HepG2 (cell line): ENCODE data around the gene DLAT. TPM values are rescaled to one million over a fixed set of nuclear protein-coding genes. Genes with fewer than 3 reads are reported as not detected.

Source experiments
- ARNT ChIP-seq: fragments of 450-650 bp; IDR thresholded peaks from 2 replicates; pipeline ENCODE4 v1.6.1; 2017
- CREBL2 ChIP-seq: sonication (generic); formaldehyde crosslinking; IDR thresholded peaks from 2 replicates; pipeline ENCODE4 v1.8.1; 2023; ENCODE audit warnings: missing genetic modification reagents, mild to moderate bottlenecking, borderline replicate concordance
- RFX5 ChIP-seq: IDR thresholded peaks from 2 replicates; pipeline ENCODE4 v1.6.1; 2011; ENCODE audit warnings: low read depth, low read length, improper control_type of control experiment
- SOX13 ChIP-seq, 3 experiments: fragments of 450-650 bp in 1 of 3; sonication (generic) in 1 of 3; formaldehyde crosslinking in 1 of 3; IDR thresholded peaks in 2 of 3; conservative IDR thresholded peaks in 1 of 3; 2 replicates each; pipeline versions ENCODE4 v1.5.0 to v1.6.1; 2016 to 2020; ENCODE audit warnings: antibody characterized with exemption in 1 of 3, mild to moderate bottlenecking in 1 of 3, missing compliant biosample characterization in 1 of 3, missing genetic modification reagents in 1 of 3, moderate library complexity in 1 of 3
- TARDBP ChIP-seq: sonication (generic); formaldehyde crosslinking; IDR thresholded peaks from 2 replicates; pipeline ENCODE4 v1.8.0; 2022; ENCODE audit warnings: mild to moderate bottlenecking, missing genetic modification reagents
- TFDP1 ChIP-seq: IDR thresholded peaks from 2 replicates; pipeline ENCODE4 v1.6.1; 2016; ENCODE audit warnings: missing compliant biosample characterization, missing genetic modification reagents, borderline replicate concordance
- ZBTB46 ChIP-seq: sonication (generic); formaldehyde crosslinking; IDR thresholded peaks from 2 replicates; pipeline ENCODE4 v1.4.0; 2020; ENCODE audit warnings: mild to moderate bottlenecking, missing genetic modification reagents, borderline replicate concordance
- ZFP91 ChIP-seq: sonication (generic); formaldehyde crosslinking; IDR thresholded peaks from 2 replicates; pipeline ENCODE4 v1.9.0; 2022; ENCODE audit warnings: missing genetic modification reagents, mild to moderate bottlenecking, borderline replicate concordance
- ZNF280B ChIP-seq: sonication (generic); formaldehyde crosslinking; IDR thresholded peaks from 2 replicates; pipeline ENCODE4 v1.5.0; 2020; ENCODE audit warnings: missing genetic modification reagents, mild to moderate bottlenecking, borderline replicate concordance
- ZNF646 ChIP-seq: sonication (generic); formaldehyde crosslinking; IDR thresholded peaks from 2 replicates; pipeline ENCODE4 v1.9.0; 2021; ENCODE audit warnings: mild to moderate bottlenecking, missing genetic modification reagents
- ZSCAN12 ChIP-seq: sonication (generic); formaldehyde crosslinking; IDR thresholded peaks from 2 replicates; pipeline ENCODE4 v1.9.0; 2021; ENCODE audit warnings: mild to moderate bottlenecking, missing genetic modification reagents
- ZSCAN9 ChIP-seq: IDR thresholded peaks from 2 replicates; pipeline ENCODE4 v1.6.1; 2016; ENCODE audit warnings: borderline replicate concordance
- polyA plus RNA-seq, 8 experiments: library from polyadenylated mRNA; depleted of rRNA in 3 of 8; stranded (reverse) in 7 of 8; unstranded in 1 of 8; fragments of >200 nt; fragmentation: Illumina TruSeq in 4 of 8; extraction: Trizol in 4 of 8; gene quantifications; 2 replicates each; pipeline versions ENCODE4 v1.2.1 to v1.2.3, GENCODE V29; 2011 to 2016; ENCODE audit warnings: low read depth in 4 of 8, missing spikeins in 1 of 8, mixed read lengths in 1 of 8; ENCODE audit not compliant: insufficient read depth in 1 of 8
- total RNA-seq, 5 experiments: library from RNA; depleted of rRNA; stranded (reverse); fragments of >200 nt; fragmentation: Illumina TruSeq; extraction: Trizol; gene quantifications; 2 replicates each; pipeline ENCODE4 v1.2.3, GENCODE V29; 2016; ENCODE audit warnings: low read depth in 1 of 5

Gene DLAT
- total and polyA plus RNA-seq, 2 of the 13 experiments (the other 11 are each of a cell fraction or from before 2014, with no cell fraction given), result 26.4 to 62.2 TPM

- TF ChIP-seq SOX13 (IDR thresholded peaks at IDR 0.05) (no peak), SOX13 (CRISPR knock-in tag; conservative IDR thresholded peaks at IDR 0.05 in 1 of 2, IDR thresholded peaks at IDR 0.05 in 1 of 2) (peak in 1 of 2 experiments; percentile 62; a peak in 1 of 4 replicates), RFX5 (no peak), ZSCAN12 (CRISPR knock-in tag) (no peak), ZFP91 (CRISPR knock-in tag) (peak; percentile 93), ZSCAN9 (CRISPR knock-in tag) (peak; percentile 90), ZBTB46 (no peak), ZNF646 (no peak), TARDBP (CRISPR knock-in tag) (peak; percentile 74), ARNT (no peak), ZNF280B (CRISPR knock-in tag) (no peak; the same call in 1 of the 2 replicates), TFDP1 (peak; percentile 61), CREBL2 (CRISPR knock-in tag) (no peak)
Measured at GRCh38 chr11:112086422-112087191, 61.4 kb downstream of the DLAT start, which contains the start of the genes SDHD and TIMM8B (continued).
